GM15510 (cell line): ENCODE measurements around the gene PLEKHN1.

Experiments
- POLR2A ChIP-seq: IDR thresholded peaks from 3 replicates; pipeline ENCODE4 v1.6.1; 2011; ENCODE audit warnings: borderline replicate concordance; ENCODE audit not compliant: insufficient read length; ENCODE audit errors: extremely low read depth

PLEKHN1 gene

DNA sequence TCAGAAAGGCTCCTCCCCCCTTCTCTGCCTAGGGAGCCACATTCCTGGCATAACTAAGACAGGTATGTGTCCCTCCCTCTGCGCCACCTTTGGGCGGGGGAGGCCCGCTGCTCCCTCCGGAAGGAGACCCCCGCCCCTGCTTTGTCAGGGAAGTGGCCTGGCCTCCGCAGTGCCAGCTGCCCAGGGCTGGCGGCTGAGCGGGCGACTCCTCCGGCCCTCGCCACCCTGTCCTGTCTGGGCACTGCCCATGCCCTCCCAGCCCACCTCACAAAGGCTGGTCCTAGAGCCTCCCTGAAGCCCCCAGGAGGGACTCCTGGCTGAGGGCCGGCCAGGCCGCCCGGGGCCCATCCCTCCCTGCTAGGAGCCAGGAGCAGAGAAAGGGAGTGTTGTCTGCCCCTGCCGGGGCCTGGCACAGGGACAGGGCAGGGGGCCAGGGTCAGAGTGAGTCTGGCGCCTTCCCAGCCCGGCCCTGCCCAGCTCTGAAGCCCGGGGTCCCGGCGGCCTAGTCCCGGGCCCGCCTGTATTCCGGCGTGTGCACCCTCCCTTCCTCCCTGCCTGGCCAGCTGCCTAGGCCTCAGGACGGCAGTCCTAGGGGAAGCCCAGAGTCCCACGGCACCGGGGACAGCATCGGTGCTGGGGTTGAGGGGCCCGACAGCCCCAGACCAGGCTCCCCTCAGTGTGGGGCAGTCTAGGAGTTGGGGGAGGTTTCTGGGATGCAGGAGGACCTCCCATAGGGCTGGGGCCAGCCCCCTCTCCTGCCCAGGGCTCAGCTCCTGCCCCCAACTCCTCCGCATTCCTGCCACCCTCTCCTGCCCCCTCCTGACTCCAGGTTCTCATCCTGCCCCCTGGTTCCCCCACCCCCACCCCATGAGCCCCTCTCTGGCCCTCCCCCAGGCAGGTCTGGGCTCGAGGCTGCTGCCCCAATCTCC is 58.8 kb downstream of the PLEKHN1 start:
- no peak for TF ChIP-seq POLR2A
